ENCODE measurements around the gene YPEL3. TPM values are rescaled to one million over a fixed set of nuclear protein-coding genes. Genes with fewer than 3 reads are reported as not detected.

The YPEL3 gene
- total RNA-seq, 2 donors from 2014 or later = 42.0 to 57.2 TPM

DNA sequence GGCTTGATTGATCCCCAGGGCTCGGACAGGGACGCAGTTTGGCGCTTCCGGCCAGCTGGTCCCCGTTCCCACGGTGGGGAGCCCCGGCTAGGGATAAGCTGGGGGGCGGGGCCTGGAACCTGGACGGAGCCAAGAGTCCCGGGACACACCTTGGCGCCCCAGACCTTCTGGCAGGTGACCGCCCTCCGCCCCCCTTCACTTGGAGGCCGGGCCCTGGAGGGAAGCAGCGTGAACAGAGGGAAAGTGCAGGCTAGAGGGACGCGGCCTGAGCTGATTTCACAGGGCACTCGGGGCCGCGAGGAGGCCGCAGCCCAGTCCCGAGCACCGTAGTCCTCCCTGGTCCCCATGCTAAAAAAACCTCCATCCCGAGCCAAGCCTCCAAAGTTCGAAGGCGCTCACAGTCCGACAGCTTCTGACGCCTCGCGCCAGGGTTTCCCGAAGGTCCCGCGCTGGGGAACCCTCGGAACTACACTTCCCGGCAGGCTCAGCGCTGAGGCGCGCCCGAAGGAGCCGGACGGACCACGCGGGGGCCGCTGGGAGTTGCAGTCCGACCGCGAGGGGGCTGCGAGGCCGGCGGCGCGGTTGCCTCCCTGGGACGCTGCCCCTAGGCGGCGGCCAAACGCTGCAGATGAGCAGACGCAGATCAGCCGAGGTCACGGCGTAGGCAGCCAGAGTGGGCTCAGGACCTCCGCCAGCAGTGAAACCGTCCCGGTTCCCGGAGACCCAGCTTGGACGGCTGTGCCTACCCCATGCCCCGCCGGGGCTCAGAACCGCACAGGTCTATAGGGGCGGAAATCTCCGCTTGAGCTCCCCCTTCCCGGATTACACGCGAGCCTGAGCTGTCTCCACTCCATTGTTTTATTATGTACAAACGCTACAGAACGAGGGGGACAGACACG lies 4.3 kb downstream of the YPEL3 start, which contains the start of gene TBX6:
TBX6 (minus strand) TSS at position 451 of the 899 bp plus-strand sequence. CDS start 731 bp downstream, outside the sequence.
- H3K4me1 Mint-ChIP-seq = peaks cover 19% of the 10 kb centered on the region
- peaks cover 5% of the 10 kb centered on the region for H3K9me3 Mint-ChIP-seq
- H3K9ac ChIP-seq (ENCODE audit: extremely low read depth, low read length, poor library complexity, severe bottlenecking) = peak within 1 kb of the TSS; percentile 14
- peaks cover 4% of the 10 kb centered on the region for H3K9me3 ChIP-seq (ENCODE audit: control insufficient read depth, low read length)
- H3K36me3 Mint-ChIP-seq (ENCODE audit: low read depth) = peaks cover 21% of the 10 kb centered on the region
- H3K4me1 ChIP-seq (ENCODE audit: control insufficient read depth, insufficient read depth, low read length) = no peaks in the 10 kb centered on the region
- no peaks in the 10 kb centered on the region for H3K27me3 Mint-ChIP-seq (ENCODE audit: insufficient read depth)
- TF ChIP-seq, protein P1, sequence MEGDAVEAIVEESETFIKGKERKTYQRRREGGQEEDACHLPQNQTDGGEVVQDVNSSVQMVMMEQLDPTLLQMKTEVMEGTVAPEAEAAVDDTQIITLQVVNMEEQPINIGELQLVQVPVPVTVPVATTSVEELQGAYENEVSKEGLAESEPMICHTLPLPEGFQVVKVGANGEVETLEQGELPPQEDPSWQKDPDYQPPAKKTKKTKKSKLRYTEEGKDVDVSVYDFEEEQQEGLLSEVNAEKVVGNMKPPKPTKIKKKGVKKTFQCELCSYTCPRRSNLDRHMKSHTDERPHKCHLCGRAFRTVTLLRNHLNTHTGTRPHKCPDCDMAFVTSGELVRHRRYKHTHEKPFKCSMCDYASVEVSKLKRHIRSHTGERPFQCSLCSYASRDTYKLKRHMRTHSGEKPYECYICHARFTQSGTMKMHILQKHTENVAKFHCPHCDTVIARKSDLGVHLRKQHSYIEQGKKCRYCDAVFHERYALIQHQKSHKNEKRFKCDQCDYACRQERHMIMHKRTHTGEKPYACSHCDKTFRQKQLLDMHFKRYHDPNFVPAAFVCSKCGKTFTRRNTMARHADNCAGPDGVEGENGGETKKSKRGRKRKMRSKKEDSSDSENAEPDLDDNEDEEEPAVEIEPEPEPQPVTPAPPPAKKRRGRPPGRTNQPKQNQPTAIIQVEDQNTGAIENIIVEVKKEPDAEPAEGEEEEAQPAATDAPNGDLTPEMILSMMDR (conservative IDR thresholded peaks at IDR 0.05) = peak; percentile 69
- peak within 1 kb of the TSS; percentile 50 for H3K27ac ChIP-seq (ENCODE audit: low read depth, low read length)
- peaks cover 7% of the 10 kb centered on the region for H3K36me3 ChIP-seq (ENCODE audit: control insufficient read depth, insufficient read depth, low read length)
- no peaks in the 10 kb centered on the region for H3K27me3 ChIP-seq (ENCODE audit: control insufficient read depth, insufficient read depth, low read length, poor library complexity, severe bottlenecking)
- WGBS, 2 experiments (ENCODE audit: insufficient coverage in 1 of 2, insufficient read length in 1 of 2) = 5 to 7% methylated on average over 25 to 76 of the region's 76 CpGs
- peak within 1 kb of the TSS; percentile 71 for H3K4me3 Mint-ChIP-seq
- H3K4me3 ChIP-seq (ENCODE audit: low read length) = peak within 1 kb of the TSS; percentile 83
- peak within 1 kb of the TSS; percentile 90 for H3K27ac Mint-ChIP-seq
- DNase-seq = peak; percentile 98

GRCh38 chr16:30090610-30091331 lies 5.2 kb downstream of the YPEL3 start:
- Mint-ChIP-seq H3K9me3 (no peaks in the 10 kb centered on the region), H3K27me3 (ENCODE audit: insufficient read depth) (no peaks in the 10 kb centered on the region), H3K4me3 (peak overlapping the region; percentile 71), H3K4me1 (peaks cover 19% of the 10 kb centered on the region), H3K36me3 (ENCODE audit: low read depth) (peaks cover 24% of the 10 kb centered on the region), H3K27ac (no peak overlapping the region)
- 87 to 89% methylated on average over 10 to 26 of the region's 26 CpGs for WGBS, 2 experiments (ENCODE audit: insufficient coverage in 1 of 2, insufficient read length in 1 of 2)
- no peak overlapping the region for H3K9ac ChIP-seq (ENCODE audit: extremely low read depth, low read length, poor library complexity, severe bottlenecking)
- no peaks in the 10 kb centered on the region for H3K9me3 ChIP-seq (ENCODE audit: control insufficient read depth, low read length)
- H3K4me3 ChIP-seq (ENCODE audit: low read length) = no peak overlapping the region
- H3K36me3 ChIP-seq (ENCODE audit: control insufficient read depth, insufficient read depth, low read length) = peaks cover 10% of the 10 kb centered on the region
- H3K27me3 ChIP-seq (ENCODE audit: control insufficient read depth, insufficient read depth, low read length, poor library complexity, severe bottlenecking) = no peaks in the 10 kb centered on the region
- no peak for DNase-seq
- H3K27ac ChIP-seq (ENCODE audit: low read depth, low read length) = no peak overlapping the region
- TF ChIP-seq, protein P1 (conservative IDR thresholded peaks at IDR 0.05) = no peak
- H3K4me1 ChIP-seq (ENCODE audit: control insufficient read depth, insufficient read depth, low read length) = peaks cover under 1% of the 10 kb centered on the region

DNA sequence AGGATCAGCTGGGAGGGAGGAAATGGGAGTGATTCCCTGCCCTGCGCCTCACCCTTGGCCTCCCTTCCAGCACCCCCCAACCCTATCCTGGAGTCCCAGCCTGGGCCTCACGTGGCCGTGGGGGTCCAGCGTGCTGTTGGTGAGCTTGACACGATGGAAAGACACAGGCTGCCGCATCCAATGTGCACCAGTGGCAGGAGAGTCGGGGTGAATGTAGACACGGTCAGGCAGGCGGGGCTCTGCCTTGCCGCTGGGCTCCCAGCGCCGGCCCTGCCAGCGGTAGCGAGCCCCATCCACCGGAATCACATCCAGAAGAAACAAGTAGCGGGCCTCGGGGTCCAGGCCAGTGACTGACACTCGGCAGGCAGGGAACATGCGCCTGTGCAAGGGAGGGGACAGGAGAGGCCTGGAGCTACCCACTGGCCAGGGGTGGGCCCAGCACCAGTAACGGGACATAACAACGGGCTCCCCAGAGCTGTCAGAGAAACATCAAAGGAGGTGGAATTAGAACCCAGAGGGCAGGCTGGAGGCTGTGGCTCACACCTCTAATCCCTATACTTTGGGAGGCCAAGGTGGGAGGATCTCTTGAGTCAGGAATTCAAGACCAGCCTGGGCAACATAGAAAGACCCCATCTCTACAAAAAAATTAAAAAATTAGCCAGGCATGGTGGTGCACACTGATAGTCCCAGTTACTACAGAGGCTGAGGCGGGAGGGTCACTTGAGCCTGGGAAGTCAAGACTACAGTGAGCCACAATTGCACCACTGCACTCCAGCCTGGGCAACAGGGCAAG lies 7.0 kb downstream of the YPEL3 start:
- H3K4me3 ChIP-seq (ENCODE audit: low read length) = no peak overlapping the region
- TF ChIP-seq, protein P1 (conservative IDR thresholded peaks at IDR 0.05) = no peak
- Mint-ChIP-seq H3K36me3 (ENCODE audit: low read depth) (peaks cover 25% of the 10 kb centered on the region), H3K4me3 (no peak overlapping the region), H3K9me3 (no peaks in the 10 kb centered on the region), H3K27ac (no peak overlapping the region), H3K4me1 (peaks cover 10% of the 10 kb centered on the region), H3K27me3 (ENCODE audit: insufficient read depth) (no peaks in the 10 kb centered on the region)
- H3K4me1 ChIP-seq (ENCODE audit: control insufficient read depth, insufficient read depth, low read length) = peaks cover 6% of the 10 kb centered on the region
- H3K9ac ChIP-seq (ENCODE audit: extremely low read depth, low read length, poor library complexity, severe bottlenecking) = no peak overlapping the region
- no peak for DNase-seq
- H3K9me3 ChIP-seq (ENCODE audit: control insufficient read depth, low read length) = no peaks in the 10 kb centered on the region
- no peaks in the 10 kb centered on the region for H3K27me3 ChIP-seq (ENCODE audit: control insufficient read depth, insufficient read depth, low read length, poor library complexity, severe bottlenecking)
- no peak overlapping the region for H3K27ac ChIP-seq (ENCODE audit: low read depth, low read length)
- H3K36me3 ChIP-seq (ENCODE audit: control insufficient read depth, insufficient read depth, low read length) = peaks cover 25% of the 10 kb centered on the region
- WGBS, 2 experiments (ENCODE audit: insufficient coverage in 1 of 2, insufficient read length in 1 of 2) = 93% methylated on average over 15 to 22 of the region's 22 CpGs
